HL-60/S4 treated with retinoic acid at 250 ng/mL for 4 days and 3 days (cell line): ENCODE results near the gene SEC31B.

Experiments used
- in situ Hi-C: fragments of 300-500 bp; cut with MboI; formaldehyde crosslinking; loops from 2 replicates; pipeline ENCODE4 v1.7.0; 2022; ENCODE audit warnings: low sequenced_read_pairs

SEC31B gene

GRCh38 chr10:100468322-100468721 is 51.3 kb downstream of the SEC31B start:
- in situ Hi-C loops, result no loop called here

GRCh38 chr10:100462709-100463108 is 57.0 kb downstream of the SEC31B start, which contains the start of gene WNT8B:
Gene WNT8B (plus strand): TSS chr10:100463009. CDS start chr10:100463169, 160 bp downstream.
- in situ Hi-C loops, result no loop called here

- in situ Hi-C loops, result no loop called here
Measured at GRCh38 chr10:100448951-100449350, 70.7 kb downstream of the SEC31B start.

- in situ Hi-C loops, result no loop called here
Measured at GRCh38 chr10:100447663-100448062, 72.0 kb downstream of the SEC31B start.

GRCh38 chr10:100446130-100446761 is 73.4 kb downstream of the SEC31B start:
- in situ Hi-C loops, result no loop called here

GRCh38 chr10:100442548-100442947 is 77.1 kb downstream of the SEC31B start:
- in situ Hi-C loops, result no loop called here

GRCh38 chr10:100438674-100439315 is 80.9 kb downstream of the SEC31B start:
- in situ Hi-C loops, result loop anchor here (10.0 kb wide), 1 partner anchor 94 kb away; the partner anchor contains the start of gene SCD
